SU-DHL-6 (cell line): ENCODE results near the gene VPS29.
"Not testable (repeated sequence)": the region's sequence is repeated elsewhere in the genome, so short reads cannot be mapped to it uniquely, and the experiment has no call there.

Experiments
- H2AFZ ChIP-seq: fragments of 200-600 bp; sonication (generic); 2 replicates; pipeline ENCODE4 v1.6.1; 2014; ENCODE audit warnings: low read depth, mild to moderate bottlenecking, moderate library complexity, mixed read lengths, antibody characterized with exemption, low read length; ENCODE audit not compliant: severe bottlenecking
- H3F3A ChIP-seq: fragments of 200-600 bp; shearing (Covaris generic); 2 replicates; pipeline ENCODE4 v1.6.0; 2016; ENCODE audit warnings: antibody characterized with exemption, mild to moderate bottlenecking; ENCODE audit not compliant: insufficient read depth
- H3K27ac ChIP-seq: fragments of 200-600 bp; sonication (generic); 2 replicates; pipeline ENCODE4 v1.5.1; 2016; ENCODE audit warnings: low read depth, mild to moderate bottlenecking, low read length, moderate library complexity, mixed read lengths
- H3K27me3 ChIP-seq: fragments of 200-600 bp; sonication (generic), shearing (Covaris generic); 2 replicates; pipeline ENCODE4 v1.6.0; 2014; ENCODE audit warnings: mild to moderate bottlenecking, low read length
- H3K36me3 ChIP-seq: fragments of 200-600 bp; sonication (generic); 2 replicates; pipeline ENCODE4 v1.6.1; 2014; ENCODE audit warnings: mild to moderate bottlenecking, low read length, mixed read lengths
- H3K4me2 ChIP-seq: fragments of 300-600, 200-600 bp; shearing (Covaris generic), sonication (generic); 2 replicates; pipeline ENCODE4 v1.6.0; 2014; ENCODE audit warnings: low read length, low read depth, mild to moderate bottlenecking; ENCODE audit not compliant: poor library complexity, severe bottlenecking
- H3K4me3 ChIP-seq: fragments of 200-600 bp; sonication (generic); 2 replicates; pipeline ENCODE4 v1.5.1; 2014; ENCODE audit warnings: antibody characterized with exemption, low read length, mild to moderate bottlenecking, mixed read lengths; ENCODE audit not compliant: insufficient read depth, poor library complexity, severe bottlenecking
- H3K79me2 ChIP-seq: fragments of 200-600 bp; sonication (generic); 2 replicates; pipeline ENCODE4 v1.6.1; 2014; ENCODE audit warnings: mild to moderate bottlenecking, low read length, moderate library complexity; ENCODE audit not compliant: insufficient read depth
- H3K9ac ChIP-seq: fragments of 200-600 bp; sonication (generic); 2 replicates; pipeline ENCODE4 v1.7.0; 2014; ENCODE audit warnings: mild to moderate bottlenecking, low read length
- H3K9me2 ChIP-seq: fragments of 200-600 bp; sonication (generic); replicated peaks from 2 replicates; pipeline ENCODE4 v1.6.1; 2014; ENCODE audit warnings: low read length; ENCODE audit not compliant: insufficient read depth
- H3K9me3 ChIP-seq: fragments of 200-600 bp; sonication (generic); 2 replicates; pipeline ENCODE4 v1.6.1; 2014; ENCODE audit warnings: low read length, mixed read lengths; ENCODE audit not compliant: insufficient read depth
- H4K20me1 ChIP-seq: fragments of 200-600 bp; sonication (generic); 2 replicates; pipeline ENCODE4 v1.6.1; 2014; ENCODE audit warnings: low read depth, mild to moderate bottlenecking, antibody characterized with exemption, low read length, moderate library complexity, mixed read lengths
- EZH2phosphoT487 ChIP-seq: fragments of 200-600 bp; sonication (generic), shearing (Covaris generic); conservative IDR thresholded peaks from 2 replicates; pipeline ENCODE4 v1.6.1; 2018; ENCODE audit warnings: mild to moderate bottlenecking, antibody characterized with exemption, low read length, moderate library complexity, mixed read lengths
- TF ChIP-seq, protein P1 (sequence below): fragments of 200-600 bp; sonication (generic); IDR thresholded peaks from one replicate; pipeline ENCODE4 v1.5.1; 2017; ENCODE audit warnings: antibody characterized with exemption, mild to moderate bottlenecking, low read length, moderate library complexity; ENCODE audit not compliant: insufficient read depth, poor library complexity, severe bottlenecking

The VPS29 gene

DNA sequence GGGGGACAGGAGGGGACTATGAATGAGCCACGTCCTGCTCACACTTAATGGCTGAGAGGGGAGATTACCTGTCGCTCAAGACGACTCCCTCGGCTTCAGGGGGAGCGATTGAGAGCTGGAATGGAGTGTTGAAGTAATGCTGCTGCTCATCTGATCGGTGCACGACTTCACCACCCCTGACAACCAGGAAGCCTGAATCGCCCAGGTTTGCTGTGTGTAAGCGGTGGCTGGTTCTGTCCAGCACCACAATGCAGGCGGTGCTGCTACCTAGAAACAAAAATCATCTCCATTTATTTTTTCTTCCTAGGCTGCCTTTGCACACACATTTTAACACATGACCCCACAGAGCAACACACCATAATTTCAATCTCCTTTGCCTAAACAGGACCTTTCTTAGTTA lies 43.9 kb upstream of the VPS29 start:
- Histone ChIP-seq H2AFZ (no peak overlapping the region), H3K9ac (no peak overlapping the region), H4K20me1 (no peaks in the 10 kb centered on the region), H3K36me3 (0 out of 2 replicates have a peak, but pooled peaks cover 10% of the 10 kb centered on the region), H3K27ac (no peak overlapping the region), H3F3A (no peaks in the 10 kb centered on the region), H3K4me2 (no peak overlapping the region), H3K4me3 (no peak overlapping the region), H3K9me2 (no peaks in the 10 kb centered on the region), H3K79me2 (peaks cover 45% of the 10 kb centered on the region), H3K27me3 (no peaks in the 10 kb centered on the region), H3K9me3 (no peaks in the 10 kb centered on the region)
- TF ChIP-seq, protein P1, sequence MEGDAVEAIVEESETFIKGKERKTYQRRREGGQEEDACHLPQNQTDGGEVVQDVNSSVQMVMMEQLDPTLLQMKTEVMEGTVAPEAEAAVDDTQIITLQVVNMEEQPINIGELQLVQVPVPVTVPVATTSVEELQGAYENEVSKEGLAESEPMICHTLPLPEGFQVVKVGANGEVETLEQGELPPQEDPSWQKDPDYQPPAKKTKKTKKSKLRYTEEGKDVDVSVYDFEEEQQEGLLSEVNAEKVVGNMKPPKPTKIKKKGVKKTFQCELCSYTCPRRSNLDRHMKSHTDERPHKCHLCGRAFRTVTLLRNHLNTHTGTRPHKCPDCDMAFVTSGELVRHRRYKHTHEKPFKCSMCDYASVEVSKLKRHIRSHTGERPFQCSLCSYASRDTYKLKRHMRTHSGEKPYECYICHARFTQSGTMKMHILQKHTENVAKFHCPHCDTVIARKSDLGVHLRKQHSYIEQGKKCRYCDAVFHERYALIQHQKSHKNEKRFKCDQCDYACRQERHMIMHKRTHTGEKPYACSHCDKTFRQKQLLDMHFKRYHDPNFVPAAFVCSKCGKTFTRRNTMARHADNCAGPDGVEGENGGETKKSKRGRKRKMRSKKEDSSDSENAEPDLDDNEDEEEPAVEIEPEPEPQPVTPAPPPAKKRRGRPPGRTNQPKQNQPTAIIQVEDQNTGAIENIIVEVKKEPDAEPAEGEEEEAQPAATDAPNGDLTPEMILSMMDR, result no peak
- TF ChIP-seq EZH2phosphoT487, result no peak

GRCh38 chr12:110545259-110545658 lies 43.3 kb upstream of the VPS29 start:
- H3K27me3 ChIP-seq, H4K20me1 ChIP-seq, H3K4me2 ChIP-seq, H3K36me3 ChIP-seq, H3K9me2 ChIP-seq, H3K4me3 ChIP-seq, H2AFZ ChIP-seq, H3F3A ChIP-seq, H3K9me3 ChIP-seq, H3K9ac ChIP-seq, H3K27ac ChIP-seq: not testable (repeated sequence)
- H3K79me2 ChIP-seq, result peaks cover 40% of the 10 kb centered on the region

DNA sequence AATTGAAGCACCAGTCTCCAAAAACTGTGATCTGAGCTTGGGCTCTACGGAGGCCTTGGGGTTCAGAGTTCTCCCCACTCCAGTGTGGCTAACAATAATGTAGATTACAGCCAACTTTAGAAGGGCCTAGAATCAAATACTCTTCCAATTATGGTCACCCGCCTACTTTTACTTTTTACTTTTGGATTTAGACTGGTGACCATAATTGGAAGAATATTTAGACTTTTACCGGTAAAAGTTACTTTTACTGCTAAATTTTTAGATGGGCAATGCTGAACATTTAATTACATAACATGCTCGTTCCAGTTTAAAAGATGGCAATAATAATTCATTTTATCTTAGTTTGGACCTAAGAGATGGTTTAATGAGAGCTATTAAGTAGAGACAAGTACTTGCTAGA lies 42.1 kb upstream of the VPS29 start:
- TF ChIP-seq EZH2phosphoT487, result no peak
- TF ChIP-seq, protein P1, result no peak
- Histone ChIP-seq H3K9me2 (no peaks in the 10 kb centered on the region), H3K9ac (no peak overlapping the region), H3K36me3 (0 out of 2 replicates have a peak, but pooled peaks cover 10% of the 10 kb centered on the region), H4K20me1 (no peaks in the 10 kb centered on the region), H3K27me3 (no peaks in the 10 kb centered on the region), H3K4me2 (no peak overlapping the region), H3K4me3 (no peak overlapping the region), H3K9me3 (no peaks in the 10 kb centered on the region), H3K79me2 (peaks cover 32% of the 10 kb centered on the region), H2AFZ (no peak overlapping the region), H3F3A (no peaks in the 10 kb centered on the region), H3K27ac (no peak overlapping the region)

DNA sequence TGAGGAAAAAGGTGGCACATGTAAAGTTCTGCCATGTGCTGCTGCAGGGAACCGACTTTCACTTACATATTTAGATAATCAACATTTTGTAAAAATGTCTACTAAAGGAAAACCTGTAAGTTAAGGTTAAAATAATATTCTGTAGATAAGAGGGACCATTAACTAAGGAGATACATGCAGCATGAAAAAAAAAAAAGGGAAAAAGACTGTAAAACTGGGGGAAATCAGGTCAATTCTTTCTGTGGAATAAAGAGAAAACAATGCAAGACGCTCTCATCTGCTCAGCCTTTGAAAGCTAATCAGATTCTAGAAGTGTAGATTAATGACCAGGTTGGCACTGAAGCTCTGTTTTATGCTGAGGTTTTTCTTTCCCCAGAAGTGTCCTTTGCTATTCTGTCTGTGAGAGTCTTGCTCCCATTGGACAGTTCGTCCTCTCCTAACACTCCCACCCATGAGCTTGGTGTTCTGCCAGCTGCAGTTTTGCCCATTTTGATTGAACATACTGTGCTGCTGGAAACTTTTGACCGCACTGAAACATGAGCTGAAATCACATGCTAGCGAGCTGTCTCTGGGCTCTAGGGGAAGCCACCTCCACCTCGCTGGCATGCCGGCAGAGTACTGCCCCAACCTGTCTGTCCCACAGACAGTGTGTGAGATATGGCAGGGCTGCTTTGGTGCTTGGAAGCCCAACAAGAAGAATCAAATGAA lies 41.5 kb upstream of the VPS29 start:
- H3K9ac ChIP-seq, result no peak overlapping the region
- TF ChIP-seq EZH2phosphoT487, result no peak
- TF ChIP-seq, protein P1, result no peak
- H3K36me3 ChIP-seq, result peaks cover 14% of the 10 kb centered on the region; the same call in 1 of the 2 replicates
- H3K27ac ChIP-seq, result no peak overlapping the region
- H4K20me1 ChIP-seq, result no peaks in the 10 kb centered on the region
- no peaks in the 10 kb centered on the region for H3F3A ChIP-seq
- no peak overlapping the region for H3K4me3 ChIP-seq
- H3K9me3 ChIP-seq, result no peaks in the 10 kb centered on the region
- H3K4me2 ChIP-seq, result no peak overlapping the region
- no peaks in the 10 kb centered on the region for H3K27me3 ChIP-seq
- H3K79me2 ChIP-seq, result peaks cover 27% of the 10 kb centered on the region
- H2AFZ ChIP-seq, result no peak overlapping the region
- no peaks in the 10 kb centered on the region for H3K9me2 ChIP-seq
